Measurements from ENCODE around the gene OSBPL9. TPM values are rescaled to one million over a fixed set of nuclear protein-coding genes. Genes with fewer than 3 reads are reported as not detected.

The OSBPL9 gene
- total RNA-seq, 1 donor from 2014 or later = 63.7 TPM

DNA sequence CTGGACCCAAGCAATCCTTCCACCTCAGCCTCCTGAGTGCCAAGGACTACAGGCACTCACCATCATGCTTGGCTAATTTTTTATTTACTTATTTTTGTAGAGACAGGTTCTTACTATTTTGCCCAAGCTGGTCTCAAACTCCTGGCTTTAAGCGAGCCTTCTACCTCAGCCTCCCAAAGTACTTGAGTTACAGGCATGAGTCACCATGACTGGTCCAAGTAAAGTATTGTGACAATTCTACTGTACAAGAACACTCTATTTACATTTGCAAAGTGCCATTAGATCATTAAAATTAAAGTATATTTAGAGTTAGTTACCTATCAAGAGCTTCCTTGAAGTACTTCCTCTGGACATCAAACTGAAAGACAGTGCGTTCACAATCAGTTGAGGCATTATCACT, 216.8 kb downstream of the OSBPL9 start:
- CTCF ChIA-PET = no interaction called here

DNA sequence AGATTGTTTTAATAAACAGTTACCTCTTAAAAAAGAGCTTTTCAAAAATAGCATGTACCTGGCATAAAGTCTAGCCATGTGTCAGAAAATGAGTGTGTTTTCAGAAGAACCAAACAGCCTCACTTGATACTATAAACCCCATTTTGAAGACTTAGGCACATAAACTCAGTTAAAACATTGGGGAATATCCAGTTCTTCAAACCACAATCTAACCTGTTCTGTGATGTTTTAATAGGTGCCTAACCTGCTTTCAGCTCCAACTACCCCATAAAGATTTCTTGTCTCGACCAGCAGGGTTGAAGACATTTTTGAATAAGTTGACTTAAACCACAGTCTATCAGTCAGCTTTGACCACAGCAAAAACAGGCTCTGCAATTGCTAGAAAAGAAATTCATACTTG, 220.4 kb downstream of the OSBPL9 start:
- no peaks in the 10 kb centered on the region for H3K9me3 Mint-ChIP-seq
- POLR2A ChIA-PET = no interaction called here
- H3K27ac Mint-ChIP-seq = no peak overlapping the region
- DNase-seq (no peak), ATAC-seq (ENCODE audit: low read depth) (no peak)
- no peak for TF ChIP-seq CTCF (IDR thresholded peaks at IDR 0.05)
- no peak overlapping the region for H3K4me3 Mint-ChIP-seq
- CTCF ChIA-PET = no interaction called here
- H3K36me3 Mint-ChIP-seq (ENCODE audit: low read depth) = peaks cover 51% of the 10 kb centered on the region
- H3K4me1 Mint-ChIP-seq = peaks cover 2% of the 10 kb centered on the region
- H3K27me3 Mint-ChIP-seq = no peaks in the 10 kb centered on the region
- intact Hi-C loops (cut with micrococcal nuclease) = no loop called here

More for the DNA sequence above, 216.8 kb downstream of the OSBPL9 start:
- Mint-ChIP-seq H3K36me3 (ENCODE audit: low read depth) (peaks cover 55% of the 10 kb centered on the region), H3K27me3 (no peaks in the 10 kb centered on the region), H3K4me1 (no peaks in the 10 kb centered on the region), H3K27ac (no peak overlapping the region), H3K9me3 (no peaks in the 10 kb centered on the region), H3K4me3 (no peak overlapping the region)
- POLR2A ChIA-PET = no interaction called here
- DNase-seq (no peak), ATAC-seq (ENCODE audit: low read depth) (no peak)
- intact Hi-C loops (cut with micrococcal nuclease) = loop anchor here (2.0 kb wide), 1 partner anchor 29 kb away; no protein-coding TSS in a partner anchor
- TF ChIP-seq CTCF (IDR thresholded peaks at IDR 0.05) = no peak

Other genes starting within 250 kb of the OSBPL9 start
- gene EPS15, start 97.8 kb upstream of the OSBPL9 start, total RNA-seq = 150 and 151 TPM in 2 replicates